ENCODE results near the gene LINC00305.

Gene LINC00305

GRCh38 chr18:64148988-64149387 lies at the start of gene LINC00305:
Gene LINC00305 (minus strand): TSS chr18:64149088.
- no peak for DNase-seq

- DNase-seq: no peak
These were observed 42.2 kb upstream of the LINC00305 start for GRCh38 chr18:64191069-64191468.

- no peak for DNase-seq
These were observed 37.1 kb upstream of the LINC00305 start for GRCh38 chr18:64185987-64186386.

GRCh38 chr18:64183665-64184064 lies 34.8 kb upstream of the LINC00305 start:
- no peak for DNase-seq

- no peak for DNase-seq
These were observed 31.7 kb upstream of the LINC00305 start for GRCh38 chr18:64180617-64181016.

GRCh38 chr18:64180171-64180570 lies 31.3 kb upstream of the LINC00305 start:
- DNase-seq: no peak

- DNase-seq: no peak
These were observed 30.7 kb upstream of the LINC00305 start for GRCh38 chr18:64179556-64180080.

- DNase-seq: no peak
These were observed 30.0 kb upstream of the LINC00305 start for GRCh38 chr18:64178860-64179259.

- DNase-seq: no peak
These were observed 26.5 kb upstream of the LINC00305 start for GRCh38 chr18:64175432-64175831.

- no peak for DNase-seq
These were observed 22.7 kb upstream of the LINC00305 start for GRCh38 chr18:64171576-64171975.

GRCh38 chr18:64167408-64167925 lies 18.6 kb upstream of the LINC00305 start:
- DNase-seq: no peak

GRCh38 chr18:64165906-64166305 lies 17.0 kb upstream of the LINC00305 start:
- DNase-seq: no peak

GRCh38 chr18:64164883-64165282 lies 16.0 kb upstream of the LINC00305 start:
- DNase-seq: no peak

- no peak for DNase-seq
These were observed 1.1 kb upstream of the LINC00305 start for GRCh38 chr18:64149916-64150438.

GRCh38 chr18:64142904-64143303 lies 6.0 kb downstream of the LINC00305 start:
- DNase-seq: no peak

GRCh38 chr18:64137914-64138313 lies 11.0 kb downstream of the LINC00305 start:
- DNase-seq: no peak

GRCh38 chr18:64134044-64134747 lies 14.7 kb downstream of the LINC00305 start:
- no peak for DNase-seq

- no peak for DNase-seq
These were observed 16.0 kb downstream of the LINC00305 start for GRCh38 chr18:64132871-64133270.

- no peak for DNase-seq
These were observed 17.6 kb downstream of the LINC00305 start for GRCh38 chr18:64131314-64131713.

GRCh38 chr18:64127172-64127571 lies 21.7 kb downstream of the LINC00305 start:
- no peak for DNase-seq

GRCh38 chr18:64119916-64120315 lies 29.0 kb downstream of the LINC00305 start:
- peak; percentile 3 for DNase-seq

- DNase-seq: no peak
These were observed 30.5 kb downstream of the LINC00305 start for GRCh38 chr18:64118406-64118805.

GRCh38 chr18:64116571-64117175 lies 32.2 kb downstream of the LINC00305 start:
- DNase-seq: no peak

GRCh38 chr18:64115881-64116280 lies 33.0 kb downstream of the LINC00305 start:
- DNase-seq: no peak
